GM12801 (cell line): ENCODE results near the gene RTP2.

Experiments
- TF ChIP-seq, protein P1 (sequence below): IDR thresholded peaks from one replicate; pipeline ENCODE4 v1.5.1; 2011; ENCODE audit warnings: control low read depth; ENCODE audit not compliant: insufficient read length; ENCODE audit errors: extremely low read depth

RTP2 gene

DNA sequence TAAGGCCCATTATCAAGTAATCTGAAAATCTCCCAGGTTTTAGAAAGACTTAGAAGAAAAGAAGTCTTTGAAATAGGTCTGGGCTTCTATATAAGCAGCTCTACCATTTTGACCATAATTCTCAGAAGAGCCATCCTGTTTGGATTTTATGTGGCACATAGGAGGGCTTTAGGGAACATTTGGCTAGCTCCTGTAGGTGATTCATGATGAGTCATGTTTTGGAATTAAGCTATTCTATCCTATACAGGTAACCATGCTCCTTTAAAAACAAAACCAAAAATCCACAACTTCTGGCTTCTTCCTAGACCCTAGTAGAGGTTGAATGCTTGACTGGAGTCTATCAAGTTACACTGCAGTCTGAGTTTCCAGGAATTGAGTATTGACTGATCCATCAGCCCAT lies 41.1 kb downstream of the RTP2 start:
- TF ChIP-seq, protein P1, sequence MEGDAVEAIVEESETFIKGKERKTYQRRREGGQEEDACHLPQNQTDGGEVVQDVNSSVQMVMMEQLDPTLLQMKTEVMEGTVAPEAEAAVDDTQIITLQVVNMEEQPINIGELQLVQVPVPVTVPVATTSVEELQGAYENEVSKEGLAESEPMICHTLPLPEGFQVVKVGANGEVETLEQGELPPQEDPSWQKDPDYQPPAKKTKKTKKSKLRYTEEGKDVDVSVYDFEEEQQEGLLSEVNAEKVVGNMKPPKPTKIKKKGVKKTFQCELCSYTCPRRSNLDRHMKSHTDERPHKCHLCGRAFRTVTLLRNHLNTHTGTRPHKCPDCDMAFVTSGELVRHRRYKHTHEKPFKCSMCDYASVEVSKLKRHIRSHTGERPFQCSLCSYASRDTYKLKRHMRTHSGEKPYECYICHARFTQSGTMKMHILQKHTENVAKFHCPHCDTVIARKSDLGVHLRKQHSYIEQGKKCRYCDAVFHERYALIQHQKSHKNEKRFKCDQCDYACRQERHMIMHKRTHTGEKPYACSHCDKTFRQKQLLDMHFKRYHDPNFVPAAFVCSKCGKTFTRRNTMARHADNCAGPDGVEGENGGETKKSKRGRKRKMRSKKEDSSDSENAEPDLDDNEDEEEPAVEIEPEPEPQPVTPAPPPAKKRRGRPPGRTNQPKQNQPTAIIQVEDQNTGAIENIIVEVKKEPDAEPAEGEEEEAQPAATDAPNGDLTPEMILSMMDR = no peak

DNA sequence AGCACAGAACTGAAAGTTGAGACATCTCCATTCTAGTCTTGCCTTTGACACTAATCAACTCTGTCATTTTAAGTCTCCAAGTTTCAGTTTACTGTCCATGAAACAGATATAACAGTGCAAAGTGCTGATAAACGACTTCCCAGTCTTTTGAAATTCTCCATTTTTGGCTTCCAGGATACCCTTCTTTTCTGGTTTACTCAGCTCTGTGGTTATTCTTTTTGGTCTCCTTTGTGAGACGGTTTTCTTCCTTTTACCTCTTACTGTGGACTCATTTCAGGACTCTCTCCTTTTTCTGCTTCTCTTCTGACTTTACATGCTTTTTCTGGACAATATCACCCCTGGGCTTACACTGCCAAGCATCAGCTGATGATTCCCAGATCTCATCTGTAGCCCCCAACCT lies 51.1 kb downstream of the RTP2 start:
- TF ChIP-seq, protein P1 = no peak
